Omental fat pad (tissue), 4 donors: Measurements from ENCODE around the gene IL1RAP. TPM values are rescaled to one million over a fixed set of nuclear protein-coding genes. Genes with fewer than 3 reads are reported as not detected.

Experiments
- ATAC-seq: fragments of 150-250 bp; one replicate; pipeline ENCODE4 v1.9.1; 2016; ENCODE audit warnings: mild to moderate bottlenecking, moderate library complexity; ENCODE audit not compliant: low FRiP score
- DNase-seq: peaks from one replicate; pipeline ENCODE4 v3.0.0-alpha.2; 2019; ENCODE audit warnings: low spot score
- total RNA-seq, 4 donors: library from RNA; depleted of rRNA; stranded (reverse); fragments of >200 nt; gene quantifications; one replicate each; pipeline ENCODE4 v1.1.0, GENCODE V29; 2016
- TF ChIP-seq, protein P1 (sequence below), 3 donors: fragments of 450-650 bp; IDR thresholded peaks; one replicate each; pipeline ENCODE4 v1.5.1; 2016 to 2017; ENCODE audit warnings: antibody characterized with exemption in 3 of 3, mild to moderate bottlenecking in 3 of 3, moderate library complexity in 2 of 3

The IL1RAP gene
- total RNA-seq, 4 donors from 2014 or later = 10.5 to 75.3 (median 23.4) TPM

DNA sequence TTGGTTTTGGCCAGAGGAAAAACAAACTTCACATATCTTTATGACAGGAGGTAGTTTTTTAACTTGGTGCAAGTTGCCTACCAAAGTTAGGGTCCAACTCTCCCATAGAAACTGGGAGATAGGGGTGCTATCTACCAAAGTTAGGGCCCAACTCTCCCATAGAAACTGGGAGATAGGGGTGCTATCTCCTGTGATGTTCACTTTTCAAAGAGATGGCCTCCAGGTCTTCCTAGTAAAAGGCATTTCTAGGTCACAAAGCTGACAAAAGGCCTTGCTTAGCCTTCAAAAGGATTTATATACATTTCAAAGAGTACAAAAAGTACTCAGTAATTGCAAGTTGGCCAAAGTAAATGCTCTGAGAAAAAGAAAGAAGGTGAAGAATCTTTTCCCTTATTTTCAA lies 27.1 kb downstream of the IL1RAP start:
- TF ChIP-seq, protein P1, sequence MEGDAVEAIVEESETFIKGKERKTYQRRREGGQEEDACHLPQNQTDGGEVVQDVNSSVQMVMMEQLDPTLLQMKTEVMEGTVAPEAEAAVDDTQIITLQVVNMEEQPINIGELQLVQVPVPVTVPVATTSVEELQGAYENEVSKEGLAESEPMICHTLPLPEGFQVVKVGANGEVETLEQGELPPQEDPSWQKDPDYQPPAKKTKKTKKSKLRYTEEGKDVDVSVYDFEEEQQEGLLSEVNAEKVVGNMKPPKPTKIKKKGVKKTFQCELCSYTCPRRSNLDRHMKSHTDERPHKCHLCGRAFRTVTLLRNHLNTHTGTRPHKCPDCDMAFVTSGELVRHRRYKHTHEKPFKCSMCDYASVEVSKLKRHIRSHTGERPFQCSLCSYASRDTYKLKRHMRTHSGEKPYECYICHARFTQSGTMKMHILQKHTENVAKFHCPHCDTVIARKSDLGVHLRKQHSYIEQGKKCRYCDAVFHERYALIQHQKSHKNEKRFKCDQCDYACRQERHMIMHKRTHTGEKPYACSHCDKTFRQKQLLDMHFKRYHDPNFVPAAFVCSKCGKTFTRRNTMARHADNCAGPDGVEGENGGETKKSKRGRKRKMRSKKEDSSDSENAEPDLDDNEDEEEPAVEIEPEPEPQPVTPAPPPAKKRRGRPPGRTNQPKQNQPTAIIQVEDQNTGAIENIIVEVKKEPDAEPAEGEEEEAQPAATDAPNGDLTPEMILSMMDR (IDR thresholded peaks at IDR 0.05) = no peak

DNA sequence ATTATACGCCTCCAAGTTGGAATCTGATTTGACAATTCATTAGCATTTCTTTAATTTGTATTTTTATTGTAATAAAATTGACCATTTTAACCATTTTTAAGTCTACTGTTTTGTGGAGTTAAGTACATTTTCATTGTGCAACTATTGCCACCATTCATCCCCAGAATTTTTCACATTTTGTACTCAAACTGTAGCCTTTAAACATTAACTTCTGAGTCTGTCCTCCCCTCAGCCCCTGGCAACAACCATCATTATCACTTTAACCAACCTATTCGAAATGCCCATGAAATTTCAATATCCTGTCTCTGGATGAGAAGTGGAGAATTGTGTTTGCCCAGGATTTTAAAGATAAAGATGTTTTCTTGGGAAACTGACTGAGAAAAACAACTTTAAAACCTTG lies 27.7 kb downstream of the IL1RAP start:
- TF ChIP-seq, protein P1 (IDR thresholded peaks at IDR 0.05) = no peak
- ATAC-seq (no peak), DNase-seq (no peak)

More for the DNA sequence above, 27.1 kb downstream of the IL1RAP start:
- ATAC-seq (no peak), DNase-seq (no peak)

DNA sequence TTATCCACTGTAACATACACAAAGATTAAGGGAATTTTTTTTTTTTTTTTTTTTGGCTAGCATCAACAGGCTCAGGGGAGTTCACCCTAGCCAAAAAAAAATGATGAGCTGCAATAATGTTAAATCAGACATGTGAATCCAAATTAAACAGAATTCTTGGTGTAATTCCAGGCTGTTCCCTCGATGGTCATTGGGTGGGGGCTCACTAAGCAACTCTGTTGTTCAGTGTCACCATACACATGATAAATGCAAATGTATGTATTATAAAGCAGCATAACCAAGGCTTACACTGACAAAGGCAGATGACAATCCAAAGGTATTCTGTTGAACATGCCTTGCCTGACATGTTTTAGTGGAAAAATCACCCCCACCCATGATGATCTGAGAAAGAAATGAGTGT lies 29.0 kb downstream of the IL1RAP start:
- ATAC-seq (no peak), DNase-seq (no peak)
- TF ChIP-seq, protein P1 (IDR thresholded peaks at IDR 0.05) = no peak

DNA sequence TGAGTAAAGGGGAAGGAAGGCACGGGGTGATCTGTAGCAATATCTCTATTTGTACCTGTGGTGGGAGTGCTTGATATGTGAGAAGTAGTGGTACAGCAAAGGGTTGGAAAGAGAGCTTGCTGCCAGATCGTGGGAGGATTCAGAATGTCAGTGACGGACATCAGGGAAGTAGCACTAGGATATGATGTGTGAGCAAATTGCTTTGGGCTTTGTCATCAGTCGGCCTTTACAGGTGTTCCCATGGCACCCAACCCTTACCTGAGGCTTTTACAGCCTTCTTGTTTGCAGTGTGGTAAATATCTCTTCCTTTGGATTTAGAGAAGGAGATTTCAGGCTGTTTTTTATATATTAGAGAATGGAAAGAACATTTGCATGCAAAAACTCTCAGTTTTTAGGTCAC lies 29.8 kb downstream of the IL1RAP start:
- peak; percentile 34 for ATAC-seq
- TF ChIP-seq, protein P1 (IDR thresholded peaks at IDR 0.05) = no peak
- no peak for DNase-seq

DNA sequence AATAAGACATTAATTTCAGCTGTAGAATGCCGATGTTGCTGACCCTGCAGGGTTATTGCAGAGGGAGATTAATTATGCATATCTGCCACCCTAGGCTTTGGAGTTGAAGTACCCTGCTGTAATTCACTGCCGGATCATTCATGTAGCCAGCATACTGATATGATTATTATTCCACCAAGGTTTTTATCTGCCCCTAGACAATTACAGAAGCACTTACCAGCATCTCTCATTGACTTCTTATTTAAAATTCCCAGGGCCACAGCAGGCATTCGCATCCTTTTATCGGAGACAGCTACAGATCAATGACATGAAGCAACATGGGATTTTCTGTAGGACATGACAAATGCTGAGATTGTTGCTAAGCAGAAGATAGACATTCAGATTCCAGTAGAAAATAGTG lies 31.3 kb downstream of the IL1RAP start:
- no peak for DNase-seq
- ATAC-seq = no peak
- TF ChIP-seq, protein P1 (IDR thresholded peaks at IDR 0.05) = no peak

DNA sequence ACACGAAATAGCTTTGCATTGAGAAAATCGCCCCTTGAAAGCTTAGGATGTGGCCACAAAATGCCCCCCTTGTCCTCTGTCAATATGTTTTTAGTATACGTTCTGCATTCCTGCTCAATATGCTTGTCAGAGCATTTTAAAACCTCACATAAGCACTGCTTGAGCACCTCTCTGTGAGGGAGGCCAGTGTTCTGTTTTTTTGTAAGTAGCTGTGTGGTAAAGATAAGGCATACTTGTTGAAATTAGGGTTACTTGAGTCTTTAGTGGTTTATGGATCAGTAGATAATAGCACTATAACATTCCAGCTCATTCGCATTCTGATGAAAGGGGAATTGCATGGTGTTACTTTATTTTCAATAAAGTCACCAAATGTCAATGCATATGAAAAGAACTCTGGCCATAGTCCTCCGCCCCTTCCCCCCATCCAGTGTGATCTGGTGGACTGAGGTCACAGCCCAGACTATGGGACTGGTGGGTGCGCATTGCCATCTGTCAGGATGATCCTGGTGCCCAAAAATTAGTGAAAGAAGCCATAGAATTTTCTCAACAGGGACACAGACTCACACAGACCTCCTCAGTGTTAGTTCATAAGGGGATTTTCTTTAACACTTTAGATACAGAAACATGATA lies 33.1 kb downstream of the IL1RAP start:
- TF ChIP-seq, protein P1 (IDR thresholded peaks at IDR 0.05) = no peak
- DNase-seq (no peak), ATAC-seq (no peak)

DNA sequence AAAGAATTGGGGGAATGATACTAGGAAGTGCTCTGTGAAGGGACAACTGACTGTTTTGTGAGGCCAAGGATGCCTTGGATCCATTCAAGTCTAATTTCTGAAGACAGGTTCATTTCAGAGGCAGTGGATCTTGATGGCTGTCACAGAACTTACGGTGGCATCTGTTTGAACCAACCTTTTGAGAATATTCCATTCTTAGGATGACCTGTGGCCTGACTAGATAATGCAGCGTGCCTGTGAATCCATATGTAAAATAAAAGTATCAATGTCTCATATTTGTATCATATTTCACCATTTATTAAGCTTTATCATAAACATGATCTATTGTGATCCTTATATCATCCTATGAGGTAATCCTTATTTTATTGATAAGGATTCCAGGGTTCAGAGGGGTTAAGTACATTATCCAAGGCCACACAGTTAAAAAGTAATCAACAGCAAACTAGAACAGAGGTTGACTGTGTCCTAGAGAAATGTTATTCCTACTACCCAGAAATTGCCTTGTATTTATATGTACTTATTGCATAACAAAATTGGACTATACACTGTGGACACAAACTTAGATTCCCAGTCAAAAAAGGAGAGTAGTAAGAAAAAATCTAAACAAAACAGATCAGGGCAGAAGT lies 34.3 kb downstream of the IL1RAP start:
- ATAC-seq (no peak), DNase-seq (no peak)
- TF ChIP-seq, protein P1 (IDR thresholded peaks at IDR 0.05) = no peak
